Skeletal muscle cell (primary cell): Measurements from ENCODE around the gene PDZK1.
"Not testable (repeated sequence)": the region's sequence is repeated elsewhere in the genome, so short reads cannot be mapped to it uniquely, and the experiment has no call there.

ENCODE experiments used
- DNase-seq: peaks from one replicate; pipeline ENCODE4 v3.0.0-alpha.2; 2010; ENCODE audit warnings: low read depth
- H3K4me3 ChIP-seq: 2 replicates; pipeline ENCODE4 v1.5.1; 2011; ENCODE audit warnings: low read depth, mild to moderate bottlenecking, control low read depth, low read length, moderate library complexity

PDZK1 gene

DNA sequence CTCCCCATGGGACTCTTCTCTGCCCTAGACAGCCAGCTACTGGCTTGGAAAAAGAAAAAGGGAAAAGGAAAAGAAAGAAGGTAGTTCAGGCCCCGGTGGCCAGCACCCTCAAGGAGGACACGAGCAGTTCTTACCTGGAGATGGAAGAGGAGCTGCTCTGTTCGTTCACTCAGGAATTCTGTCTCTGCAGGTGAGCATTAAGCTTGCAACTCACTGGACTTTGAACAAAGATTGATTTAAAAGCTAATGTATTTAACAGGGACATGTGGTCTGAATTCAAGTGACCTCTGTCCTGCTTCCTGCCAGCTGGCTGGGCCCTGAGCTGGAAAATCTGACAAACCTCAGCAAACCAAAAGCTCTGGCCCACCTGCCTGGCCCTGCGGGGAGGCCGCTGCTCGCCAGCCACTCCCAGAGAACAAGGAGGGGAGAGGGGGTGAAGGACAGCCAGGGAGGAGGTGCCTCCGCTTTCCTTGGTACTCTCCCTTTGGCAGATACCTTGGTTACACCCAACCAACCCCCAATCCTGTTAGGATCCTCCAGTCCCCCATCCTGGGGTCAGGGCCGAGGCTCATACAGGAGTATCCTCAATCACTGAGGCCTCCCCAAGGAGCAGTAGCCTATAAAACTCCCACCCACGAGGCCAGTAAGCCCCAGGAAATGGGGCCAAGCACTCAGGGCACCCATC, at the start of gene PDZK1:
Gene PDZK1, minus strand, starts transcription at position 186 of the 685 bp plus-strand sequence. CDS start 19,347 bp downstream, outside the sequence.
- no peak within 1 kb of the TSS for H3K4me3 ChIP-seq
- no peak for DNase-seq

- peak; percentile 86 for DNase-seq
- H3K4me3 ChIP-seq: no peak overlapping the region
Observed at GRCh38 chr1:145751491-145752037, 44.4 kb upstream of the PDZK1 start.

DNA sequence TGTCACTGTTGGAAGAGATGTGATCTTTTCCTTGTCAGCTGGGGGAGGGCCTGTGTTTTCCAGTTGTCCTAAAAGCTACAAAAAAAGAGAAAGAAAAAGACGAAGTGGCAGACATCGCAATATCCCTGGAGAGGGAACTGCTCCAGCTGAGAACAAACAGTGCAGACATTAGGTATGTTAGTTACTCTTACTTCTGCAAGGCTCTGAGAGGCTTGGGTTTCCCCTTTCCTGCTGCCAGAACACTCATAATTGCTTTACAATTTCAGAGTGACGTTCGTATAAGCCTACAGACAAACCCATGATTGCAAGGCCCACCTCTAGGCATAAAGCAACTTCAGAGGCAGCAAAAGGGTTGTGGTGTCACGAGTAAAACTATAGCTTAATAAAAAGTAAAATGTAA, 43.3 kb upstream of the PDZK1 start:
- no peak overlapping the region for H3K4me3 ChIP-seq
- no peak for DNase-seq

- no peak overlapping the region for H3K4me3 ChIP-seq
- no peak for DNase-seq
Observed at GRCh38 chr1:145747398-145748247, 40.5 kb upstream of the PDZK1 start.

DNA sequence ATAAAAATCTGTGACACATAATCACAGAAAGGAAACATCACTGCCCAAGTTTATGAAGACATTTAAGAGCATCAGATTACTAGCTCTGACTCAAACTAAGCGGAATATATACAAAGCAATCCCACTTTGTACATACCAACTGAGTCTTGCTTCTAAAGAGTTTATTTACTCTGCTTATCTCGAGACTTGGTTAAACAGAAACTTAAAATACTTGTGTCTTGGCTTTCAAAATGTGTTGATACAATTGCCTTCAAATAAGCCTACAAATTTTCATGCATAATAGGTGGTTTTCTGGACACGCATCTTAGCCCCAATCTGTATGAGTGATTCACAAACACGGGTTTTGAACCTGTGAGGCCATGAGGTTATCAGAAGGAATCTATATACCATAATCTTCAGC, 33.1 kb upstream of the PDZK1 start:
- peak; percentile 27 for DNase-seq
- H3K4me3 ChIP-seq: no peak overlapping the region

DNA sequence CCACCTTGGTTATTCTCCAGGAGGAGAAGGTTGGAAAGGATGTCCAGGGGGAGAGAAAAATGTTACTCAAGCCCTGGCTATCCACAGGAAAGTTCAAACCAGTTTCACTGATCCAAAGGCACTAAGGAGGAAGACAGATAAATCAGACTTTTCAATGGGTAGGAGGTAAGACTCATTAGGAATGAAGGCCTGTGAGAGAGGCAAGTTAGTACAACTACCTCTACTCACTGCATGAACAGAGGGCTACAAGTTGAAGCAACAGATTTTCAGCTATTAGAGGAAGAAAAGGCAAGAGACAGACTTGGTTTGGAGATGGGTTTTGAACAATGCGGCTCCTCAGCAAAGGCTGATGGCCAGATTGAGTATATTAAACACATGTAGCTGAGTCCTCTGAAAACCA, 29.0 kb upstream of the PDZK1 start:
- DNase-seq: no peak
- H3K4me3 ChIP-seq: no peak overlapping the region

GRCh38 chr1:145730900-145731299, 23.7 kb upstream of the PDZK1 start:
- no peak for DNase-seq

DNA sequence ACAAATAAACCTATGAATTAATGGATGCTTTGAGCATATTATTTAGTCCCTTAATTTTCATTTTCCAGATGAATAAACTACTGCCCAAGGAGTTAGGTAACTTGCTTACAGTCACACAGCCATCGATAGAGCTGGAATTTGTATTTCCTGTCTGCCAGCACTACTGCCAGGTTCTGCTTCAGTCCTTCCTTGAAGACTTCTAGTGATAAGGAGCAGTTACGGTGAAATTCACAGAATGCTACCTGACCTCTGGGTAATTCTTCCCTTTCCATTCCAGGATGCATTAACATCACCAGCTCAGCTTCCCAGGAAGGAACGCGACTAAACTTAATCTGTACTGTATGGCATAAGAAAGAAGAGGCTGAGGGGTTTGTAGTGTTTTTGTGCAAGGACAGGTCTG, 23.3 kb upstream of the PDZK1 start:
- DNase-seq: no peak
- H3K4me3 ChIP-seq: no peak overlapping the region

More at GRCh38 chr1:145730900-145731299, 23.7 kb upstream of the PDZK1 start:
- H3K4me3 ChIP-seq: no peak overlapping the region

DNA sequence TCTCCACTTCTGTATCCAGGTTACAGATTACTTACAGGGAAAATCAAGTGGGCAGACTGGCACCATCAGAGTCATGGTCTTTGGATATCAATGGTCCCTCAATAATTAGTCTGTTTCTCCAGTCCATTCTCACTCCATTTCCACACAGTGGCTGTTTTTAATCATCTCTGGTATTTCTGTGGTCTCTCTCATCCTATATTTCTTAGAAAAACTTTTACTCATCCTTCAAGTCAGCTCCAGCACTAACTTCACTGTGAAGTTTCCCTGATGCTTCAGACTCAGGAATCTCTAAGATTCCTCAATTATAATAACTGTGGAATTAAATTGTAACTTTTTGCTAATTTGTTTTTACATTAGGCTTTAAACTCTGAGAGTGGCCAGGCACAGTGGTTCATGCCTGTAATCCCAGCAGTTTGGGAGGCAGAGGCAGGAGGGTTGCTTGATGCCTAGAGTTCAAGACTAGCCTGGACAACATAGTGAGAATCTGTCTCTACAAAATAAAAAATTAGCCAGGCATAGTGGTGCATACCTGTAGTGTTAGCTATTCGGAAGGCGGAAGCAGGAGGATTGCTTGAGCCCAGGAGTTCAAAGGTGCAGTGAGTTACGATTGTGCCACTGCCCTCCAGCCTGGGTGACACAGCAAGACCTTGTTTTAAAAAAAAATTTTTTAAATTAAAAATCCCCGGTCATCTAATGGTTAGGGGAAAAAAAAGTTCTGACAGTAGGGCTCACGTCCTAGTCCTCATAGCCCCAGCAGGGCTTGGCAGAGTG, 22.7 kb upstream of the PDZK1 start:
- DNase-seq: no peak
- no peak overlapping the region for H3K4me3 ChIP-seq

DNA sequence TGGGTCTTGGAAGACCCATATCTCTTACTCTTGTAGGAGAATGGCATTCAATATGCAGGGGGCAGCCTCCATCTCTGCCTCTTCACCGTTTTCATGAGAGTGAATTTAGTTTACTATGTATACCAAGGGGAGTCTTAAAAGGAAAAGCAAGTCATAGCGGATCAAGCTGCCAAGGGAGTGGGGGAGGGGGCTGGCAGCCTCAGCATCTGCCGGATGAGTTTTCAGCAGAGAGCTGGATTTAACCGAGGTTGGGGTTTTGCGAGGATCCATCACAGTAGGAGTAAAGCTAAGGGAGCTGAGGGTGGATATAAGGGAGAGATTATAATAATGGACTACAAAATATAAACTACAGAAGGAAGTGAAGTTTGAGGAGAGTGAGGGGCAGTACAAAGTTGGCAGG, 22.0 kb upstream of the PDZK1 start:
- DNase-seq: no peak
- H3K4me3 ChIP-seq: no peak overlapping the region

DNA sequence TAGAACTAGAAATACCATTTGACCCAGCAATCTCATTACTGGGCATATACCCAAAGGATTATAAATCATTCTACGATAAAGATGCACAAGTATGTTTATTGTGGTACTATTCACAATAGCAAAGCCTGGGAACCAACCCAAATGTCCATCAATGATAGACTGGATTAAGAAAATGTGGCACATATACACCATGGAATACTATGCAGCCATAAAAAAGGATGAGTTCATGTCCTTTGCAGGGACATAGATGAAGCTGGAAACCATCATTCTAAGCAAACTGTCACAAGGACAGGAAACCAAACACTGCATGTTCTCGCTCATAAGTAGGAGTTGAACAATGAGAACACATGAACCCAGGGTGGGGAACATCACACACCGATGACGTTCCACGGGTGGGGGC, 19.0 kb upstream of the PDZK1 start:
- not testable (repeated sequence) for DNase-seq, H3K4me3 ChIP-seq

DNA sequence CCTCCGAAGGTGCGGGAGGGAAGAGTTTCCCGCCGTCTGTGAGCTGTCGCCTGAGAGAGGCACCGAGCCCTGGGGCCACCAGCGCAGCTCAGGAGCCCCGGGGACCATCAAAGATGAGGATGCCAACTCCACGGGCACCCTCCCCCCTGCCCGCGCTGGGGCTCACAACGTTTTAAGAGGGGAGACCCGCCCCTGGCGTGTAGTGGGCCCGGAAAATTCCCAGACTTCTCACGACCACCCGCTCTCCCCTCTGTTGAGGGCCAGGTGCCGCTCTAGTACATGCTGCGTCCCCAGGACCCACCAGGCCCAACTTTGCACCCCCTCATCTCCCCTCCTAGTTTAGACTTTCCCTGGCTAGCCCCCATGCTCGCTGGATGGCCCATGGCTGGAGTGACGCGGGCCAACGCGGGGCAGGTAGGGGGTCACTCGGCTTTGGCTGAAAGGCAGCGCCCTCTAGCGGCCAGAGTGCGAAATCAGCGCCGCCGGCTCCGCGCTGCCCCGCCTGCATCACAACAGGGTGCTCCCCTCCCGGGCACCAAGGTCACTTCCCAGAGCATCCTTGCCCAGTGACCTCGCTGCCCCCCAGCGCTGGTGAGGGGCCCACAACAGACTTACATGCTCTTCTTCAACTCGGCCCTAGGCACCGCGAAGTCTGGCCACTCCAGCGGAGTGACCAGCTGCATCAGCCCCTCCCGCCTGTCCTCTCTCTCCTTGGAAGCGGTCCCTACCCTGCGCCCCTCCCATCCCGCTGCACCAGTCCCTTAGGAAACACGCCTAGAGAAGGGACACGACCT, 13.9 kb upstream of the PDZK1 start:
- peak overlapping the region; percentile 40 for H3K4me3 ChIP-seq
- no peak for DNase-seq

DNA sequence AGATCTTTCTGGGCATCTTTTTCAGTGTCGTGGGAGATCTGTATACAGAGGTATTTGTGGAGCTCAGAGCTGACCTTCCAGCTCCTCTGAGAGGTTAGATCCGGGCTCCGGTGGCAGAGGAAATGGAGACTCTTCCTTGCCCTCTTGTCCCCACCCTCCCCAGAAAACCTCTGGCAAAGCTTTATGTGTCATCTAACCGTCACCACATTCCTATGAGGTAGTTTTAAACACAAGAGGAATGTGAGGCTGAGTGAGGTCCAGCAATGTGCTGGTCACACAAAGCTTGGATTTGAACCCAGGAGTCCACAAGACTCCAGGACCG, 13.3 kb upstream of the PDZK1 start:
- DNase-seq: peak; percentile 44
- H3K4me3 ChIP-seq: peak overlapping the region; percentile 40

GRCh38 chr1:145719230-145720079, 12.3 kb upstream of the PDZK1 start, which contains the start of gene CD160:
Gene CD160, plus strand, starts transcription at chr1:145719499. Its CDS starts 8,829 bp downstream, at chr1:145728328.
- DNase-seq: no peak

GRCh38 chr1:145718465-145718864, 11.3 kb upstream of the PDZK1 start:
- H3K4me3 ChIP-seq, DNase-seq: not testable (repeated sequence)

More at GRCh38 chr1:145719230-145720079, 12.3 kb upstream of the PDZK1 start, which contains the start of gene CD160:
- no peak within 1 kb of the TSS for H3K4me3 ChIP-seq

- no peak overlapping the region for H3K4me3 ChIP-seq
- no peak for DNase-seq
Observed at GRCh38 chr1:145717833-145718232, 10.7 kb upstream of the PDZK1 start.

- DNase-seq: no peak
- no peak overlapping the region for H3K4me3 ChIP-seq
Observed at GRCh38 chr1:145716641-145717345, 9.6 kb upstream of the PDZK1 start.
